Stimulated activated CD8-positive, alpha-beta memory T cell treated with anti-CD3 and anti-CD28 coated beads, Interleukin-4, amount 100 ng/mL, for 1 hour (primary cell): ENCODE results near the gene OR10AD1.
"Not testable (repeated sequence)": the region's sequence is repeated elsewhere in the genome, so short reads cannot be mapped to it uniquely, and the experiment has no call there.

Source experiments
- DNase-seq, 2 donors: peaks; one replicate each; pipeline ENCODE4 v3.0.0-alpha.2; 2020; ENCODE audit warnings: low read depth in 2 of 2, low spot score in 1 of 2

The OR10AD1 gene, protein sequence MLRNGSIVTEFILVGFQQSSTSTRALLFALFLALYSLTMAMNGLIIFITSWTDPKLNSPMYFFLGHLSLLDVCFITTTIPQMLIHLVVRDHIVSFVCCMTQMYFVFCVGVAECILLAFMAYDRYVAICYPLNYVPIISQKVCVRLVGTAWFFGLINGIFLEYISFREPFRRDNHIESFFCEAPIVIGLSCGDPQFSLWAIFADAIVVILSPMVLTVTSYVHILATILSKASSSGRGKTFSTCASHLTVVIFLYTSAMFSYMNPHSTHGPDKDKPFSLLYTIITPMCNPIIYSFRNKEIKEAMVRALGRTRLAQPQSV

DNA sequence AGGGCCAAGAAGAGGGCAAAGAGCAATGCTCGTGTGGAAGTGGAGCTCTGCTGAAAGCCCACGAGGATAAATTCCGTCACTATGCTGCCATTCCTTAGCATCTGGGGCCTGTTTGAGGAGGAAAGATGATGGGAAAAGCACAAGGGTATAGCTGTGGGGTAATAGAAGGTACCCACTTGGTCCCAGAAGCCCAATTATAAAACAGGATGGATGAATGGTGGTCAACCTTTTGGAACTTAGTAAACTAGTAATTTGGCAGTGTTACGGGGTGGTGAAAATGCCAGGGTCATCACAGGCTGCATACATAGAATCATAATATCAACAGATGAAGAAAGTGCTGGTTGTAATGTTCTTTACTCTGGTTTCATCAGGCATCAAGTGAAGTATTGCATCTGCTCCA is at the start of gene OR10AD1:
Gene OR10AD1, minus strand, starts transcription at position 101 of the 400 bp plus-strand sequence. Its CDS starts 0 bp downstream, at position 101.
- no peak for DNase-seq

DNA sequence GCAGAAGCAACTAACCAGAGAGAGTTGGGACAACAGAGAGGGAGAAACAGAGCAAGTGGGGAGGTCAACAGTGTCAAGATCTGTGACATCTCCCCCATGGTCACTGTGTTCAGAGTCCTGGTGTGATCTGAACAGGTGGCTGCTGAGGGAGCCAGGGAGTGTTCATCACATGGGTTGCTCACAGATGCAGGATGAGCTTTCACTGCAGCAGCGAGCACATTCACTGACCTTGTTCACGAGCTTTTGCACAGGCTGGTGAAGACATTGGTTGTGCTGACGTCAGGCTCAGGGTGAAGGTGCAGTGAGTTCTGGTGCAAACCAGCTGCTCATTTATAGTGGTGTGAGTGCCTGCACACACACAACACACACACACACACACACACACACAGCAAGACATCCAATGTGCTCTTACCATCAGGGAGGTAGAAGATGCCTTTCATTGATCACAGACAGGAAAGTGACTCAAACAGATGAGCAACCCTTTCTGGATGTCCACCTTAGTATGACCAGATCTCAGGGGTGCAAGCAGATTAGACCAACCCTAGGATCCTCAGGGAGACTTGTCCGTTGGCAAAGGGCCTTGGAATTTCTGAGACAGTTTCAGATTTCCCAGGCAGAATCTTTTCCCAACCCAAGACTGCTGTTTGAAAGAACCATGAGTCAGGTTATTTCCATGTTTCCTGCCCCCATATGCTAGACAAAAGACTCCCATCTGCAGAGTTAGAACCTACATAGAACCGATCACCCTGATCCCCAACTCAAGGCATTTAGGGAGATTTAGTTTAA is 44.3 kb upstream of the OR10AD1 start:
- no peak for DNase-seq

DNA sequence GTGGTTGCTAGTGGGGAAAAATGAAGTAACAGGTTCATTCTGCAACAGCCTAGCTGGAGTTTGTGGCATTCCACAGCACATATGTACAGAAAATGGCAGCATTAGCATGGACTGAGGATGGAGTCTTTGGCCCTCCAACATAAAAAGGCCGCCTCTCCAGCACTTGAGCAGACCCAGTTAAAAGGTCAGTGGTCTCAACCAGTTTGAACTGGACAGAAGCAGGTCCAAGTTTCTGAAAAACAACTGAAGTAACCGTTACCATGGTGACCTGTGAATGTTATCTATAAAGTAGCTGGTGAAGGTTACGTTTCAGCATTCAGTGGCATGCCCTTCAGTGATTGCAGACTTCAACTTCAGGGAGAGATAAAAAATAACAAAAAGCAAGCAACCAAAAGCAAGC is 34.1 kb upstream of the OR10AD1 start:
- DNase-seq, result no peak

DNA sequence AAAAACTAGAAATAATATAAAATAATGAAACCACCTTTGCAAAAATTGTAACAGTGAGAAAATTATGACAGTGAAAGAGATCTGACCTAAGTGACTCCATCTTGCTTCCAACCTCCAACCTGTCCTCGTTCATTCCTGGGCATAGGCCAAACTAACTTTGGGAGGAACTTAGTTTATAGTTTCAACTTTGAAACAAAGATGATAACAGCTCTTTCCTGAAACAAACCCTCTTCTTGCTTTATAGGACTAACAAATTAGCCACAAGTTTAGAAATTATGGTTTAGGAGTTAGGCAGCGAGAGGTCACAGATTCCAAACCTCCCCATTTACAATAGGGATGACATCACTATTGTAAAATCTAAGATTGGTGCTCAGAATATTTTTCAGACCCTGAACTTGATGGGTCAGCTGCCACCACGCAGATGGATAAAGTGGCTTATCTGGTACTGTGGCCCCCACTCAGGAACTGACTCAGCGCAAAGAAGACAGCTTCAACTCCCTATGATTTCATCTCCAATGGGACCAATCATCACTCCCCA is 32.8 kb upstream of the OR10AD1 start:
- DNase-seq, result no peak

DNA sequence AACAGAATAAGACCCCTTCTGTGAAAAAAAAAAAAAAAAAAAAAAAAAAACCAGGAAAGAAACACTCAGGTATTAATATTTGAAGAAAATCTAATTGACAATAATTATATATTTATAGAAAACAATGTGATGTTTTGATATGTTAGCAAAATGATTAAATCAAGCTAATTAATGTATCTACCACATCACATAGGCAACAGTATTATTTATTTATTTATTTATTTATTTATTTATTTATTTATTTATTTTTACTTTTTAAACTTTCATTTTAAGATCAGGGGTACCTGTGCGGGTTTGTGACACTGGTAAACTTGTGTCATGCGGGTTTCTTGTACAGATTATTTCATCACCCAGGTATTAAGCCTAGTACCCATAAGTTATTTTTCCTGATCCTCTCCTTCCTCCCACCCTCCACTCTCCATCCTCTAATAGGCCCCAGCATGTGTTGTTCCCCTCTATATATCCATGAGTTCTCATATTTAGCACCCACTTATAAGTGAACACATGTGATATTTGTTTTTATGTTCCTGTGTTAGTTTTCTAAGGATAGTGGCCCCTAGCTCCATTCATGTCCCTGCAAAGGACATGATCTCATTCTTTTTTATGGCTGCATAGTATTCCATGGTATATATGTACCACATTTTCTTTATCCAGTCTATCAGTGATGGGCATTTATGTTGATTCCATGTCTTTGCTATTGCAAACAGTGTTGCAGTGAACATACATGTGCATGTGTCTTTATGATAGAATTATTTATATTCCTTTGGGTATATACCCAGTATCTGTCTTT is 28.3 kb upstream of the OR10AD1 start:
- not testable (repeated sequence) for DNase-seq

DNA sequence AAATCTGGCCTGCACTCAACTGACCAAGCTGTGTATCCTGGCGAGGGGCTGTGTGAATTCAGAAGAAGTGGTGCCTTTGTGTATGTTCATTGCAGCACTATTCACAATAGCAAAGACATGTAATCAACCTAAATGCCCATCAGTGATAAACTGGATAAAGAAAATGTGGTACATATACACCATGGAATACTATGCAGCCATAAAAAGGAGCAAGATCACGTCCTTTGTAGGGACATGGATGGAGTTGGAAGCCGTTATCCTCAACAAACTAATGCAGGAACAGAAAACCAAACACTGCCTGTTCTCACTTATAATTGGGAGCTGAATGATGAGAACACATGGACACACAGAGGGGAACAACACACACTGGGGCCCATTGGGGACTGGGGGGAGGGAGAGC is 21.4 kb upstream of the OR10AD1 start:
- DNase-seq, result not testable (repeated sequence)

DNA sequence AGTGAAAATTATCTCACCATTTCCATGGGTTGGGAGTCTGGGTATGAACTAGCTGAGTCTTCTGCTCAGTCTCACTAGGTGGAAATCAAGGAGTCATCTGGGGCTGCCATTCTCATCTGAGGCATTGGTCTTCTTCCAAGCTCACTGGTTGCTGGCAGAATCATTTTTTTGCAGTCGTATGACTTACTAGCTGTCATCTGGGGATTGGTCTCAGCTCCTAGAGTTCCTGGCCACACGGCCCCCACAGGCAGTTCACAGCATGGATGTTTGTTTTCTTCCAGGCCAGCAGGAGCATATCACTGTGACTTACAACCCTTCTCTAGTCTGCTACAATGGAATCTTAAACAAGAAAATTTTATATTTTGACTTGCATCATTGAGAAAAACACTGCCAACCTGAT is 18.6 kb upstream of the OR10AD1 start:
- no peak for DNase-seq

DNA sequence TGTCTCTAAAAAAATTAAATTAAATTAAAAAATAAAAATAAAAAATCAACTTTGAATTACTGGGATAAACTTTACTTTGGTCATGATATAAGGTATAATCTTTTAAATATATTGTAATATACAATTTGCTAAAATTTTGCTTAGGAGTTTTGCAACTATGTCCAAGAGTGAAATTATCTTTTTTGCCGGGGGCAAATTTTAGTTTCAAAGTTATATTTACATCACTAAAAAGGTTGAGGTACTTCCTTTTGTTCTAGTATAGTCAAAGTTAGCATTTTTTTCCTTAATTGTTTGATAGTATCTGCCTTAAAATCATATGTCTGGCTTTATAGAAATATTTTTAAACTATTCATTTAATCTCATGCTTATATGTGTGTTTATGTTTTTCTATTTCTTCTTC is 17.6 kb upstream of the OR10AD1 start:
- DNase-seq, result no peak

DNA sequence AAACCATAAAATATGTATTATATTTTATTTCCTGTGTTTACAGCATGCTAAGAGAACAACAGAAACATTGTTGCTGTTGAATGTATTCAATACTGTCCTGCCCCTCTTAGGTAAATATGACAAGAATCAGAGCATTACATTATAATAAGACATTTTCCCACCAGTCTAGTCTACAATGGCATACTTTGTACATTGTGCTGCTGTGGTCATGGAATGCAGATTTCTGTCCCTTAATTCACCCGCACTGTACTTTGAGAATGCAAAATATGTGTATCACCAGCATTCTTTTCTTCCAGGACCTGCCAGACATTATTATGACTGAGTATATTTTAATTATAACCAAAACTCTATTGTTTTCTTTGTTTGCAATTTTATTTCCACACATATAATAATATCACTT is 16.5 kb upstream of the OR10AD1 start:
- no peak for DNase-seq

DNA sequence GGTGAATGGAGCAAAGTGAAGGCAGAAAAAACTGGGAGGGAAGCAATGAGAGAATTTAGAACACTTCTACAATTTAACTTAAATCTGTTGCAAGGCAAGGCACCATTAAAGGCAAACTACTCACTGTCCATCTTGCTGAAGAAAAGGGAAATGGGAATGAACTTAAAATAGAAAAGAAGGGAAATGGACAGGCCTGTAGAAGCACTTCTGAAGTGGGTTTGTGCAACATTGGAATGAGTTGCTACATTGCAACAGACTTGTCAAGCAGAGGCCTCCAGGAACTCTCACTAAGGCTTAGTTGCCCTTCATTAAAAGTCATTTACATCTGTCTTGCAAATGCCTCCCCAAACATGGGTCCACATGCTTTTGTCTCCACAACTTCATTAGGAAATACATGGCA is 13.7 kb upstream of the OR10AD1 start:
- no peak for DNase-seq

DNA sequence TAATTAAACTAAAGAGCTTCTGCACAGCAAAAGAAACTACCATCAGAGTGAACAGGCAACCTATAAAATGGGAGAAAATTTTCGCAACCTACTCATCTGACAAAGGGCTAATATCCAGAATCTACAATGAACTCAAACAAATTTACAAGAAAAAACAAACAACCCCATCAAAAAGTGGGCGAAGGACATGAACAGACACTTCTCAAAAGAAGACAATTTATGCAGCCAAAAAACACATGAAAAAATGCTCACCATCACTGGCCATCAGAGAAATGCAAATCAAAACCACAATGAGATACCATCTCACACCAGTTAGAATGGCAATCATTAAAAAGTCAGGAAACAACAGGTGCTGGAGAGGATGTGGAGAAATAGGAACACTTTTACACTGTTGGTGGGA is 6.4 kb upstream of the OR10AD1 start:
- not testable (repeated sequence) for DNase-seq

DNA sequence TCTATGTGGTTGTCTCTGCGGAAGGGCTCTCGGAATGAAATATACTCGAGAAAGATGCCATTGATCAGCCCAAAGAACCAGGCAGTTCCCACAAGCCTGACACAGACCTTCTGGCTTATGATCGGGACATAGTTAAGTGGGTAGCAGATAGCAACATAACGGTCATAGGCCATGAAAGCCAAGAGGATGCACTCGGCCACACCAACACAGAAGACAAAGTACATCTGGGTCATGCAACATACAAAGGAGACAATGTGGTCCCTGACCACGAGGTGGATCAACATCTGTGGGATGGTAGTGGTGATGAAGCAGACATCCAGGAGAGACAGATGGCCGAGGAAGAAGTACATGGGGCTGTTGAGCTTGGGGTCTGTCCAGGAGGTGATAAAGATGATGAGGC is 326 bp downstream of the OR10AD1 start:
- no peak for DNase-seq

DNA sequence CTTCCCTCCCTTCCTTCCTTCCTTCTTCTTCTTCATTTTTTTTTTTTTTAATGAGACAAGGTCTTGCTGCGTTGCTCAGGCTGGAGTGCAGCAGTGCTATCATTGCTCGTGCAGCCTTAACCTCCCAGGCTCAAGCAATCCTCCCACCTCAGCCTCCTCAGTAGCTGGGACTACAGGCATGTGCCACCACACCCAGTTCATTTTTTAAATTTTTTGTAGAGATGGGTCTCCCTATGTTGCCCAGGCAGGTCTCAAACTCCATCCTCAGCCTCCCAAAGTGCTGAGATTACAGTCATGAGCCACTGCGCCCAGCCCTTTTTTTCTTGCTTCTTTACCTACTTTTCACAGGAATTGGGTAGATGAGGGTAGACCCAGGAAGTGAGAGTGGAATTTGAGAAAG is 1.6 kb downstream of the OR10AD1 start:
- DNase-seq, result no peak

DNA sequence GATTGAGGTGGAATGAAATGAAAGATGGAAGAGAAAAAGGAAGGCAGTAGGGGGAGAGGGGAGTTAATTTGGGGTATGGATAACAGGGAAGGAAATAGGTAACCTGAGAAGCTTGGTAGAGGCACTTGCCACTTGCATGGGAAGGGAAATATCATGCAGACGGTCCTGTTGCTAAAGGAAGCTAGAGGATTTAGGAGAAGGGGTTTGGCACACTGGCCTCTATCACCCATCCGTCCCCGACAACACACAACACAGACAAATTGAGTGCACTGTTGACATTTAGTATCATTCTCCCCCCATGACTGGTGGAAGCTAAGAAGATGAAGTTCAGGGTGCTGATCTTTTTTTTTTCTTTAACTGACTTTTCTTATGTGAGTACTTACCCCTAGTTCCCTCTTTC is 2.0 kb downstream of the OR10AD1 start:
- no peak for DNase-seq

DNA sequence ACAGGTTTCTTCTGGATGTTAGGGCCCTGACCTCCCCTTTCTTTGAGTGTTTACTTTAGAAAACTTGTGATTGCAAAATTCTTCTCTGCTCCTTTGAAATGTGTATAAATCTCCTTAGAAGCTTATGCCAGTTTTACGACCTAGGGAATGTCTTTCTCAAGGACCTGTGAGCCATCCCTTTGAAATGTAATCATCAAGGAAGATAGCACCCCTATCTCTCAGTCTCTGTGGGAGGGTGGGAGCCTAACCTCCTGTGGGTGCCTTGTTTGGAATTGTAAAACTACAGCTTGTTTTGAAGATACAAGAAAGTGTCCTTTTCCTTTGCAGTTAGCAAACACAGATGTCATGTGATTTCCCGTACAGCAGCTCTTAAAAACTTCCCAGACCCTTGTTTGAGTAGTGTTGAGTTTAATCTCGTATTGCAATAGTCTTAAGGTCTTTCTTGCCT is 3.3 kb downstream of the OR10AD1 start:
- no peak for DNase-seq

DNA sequence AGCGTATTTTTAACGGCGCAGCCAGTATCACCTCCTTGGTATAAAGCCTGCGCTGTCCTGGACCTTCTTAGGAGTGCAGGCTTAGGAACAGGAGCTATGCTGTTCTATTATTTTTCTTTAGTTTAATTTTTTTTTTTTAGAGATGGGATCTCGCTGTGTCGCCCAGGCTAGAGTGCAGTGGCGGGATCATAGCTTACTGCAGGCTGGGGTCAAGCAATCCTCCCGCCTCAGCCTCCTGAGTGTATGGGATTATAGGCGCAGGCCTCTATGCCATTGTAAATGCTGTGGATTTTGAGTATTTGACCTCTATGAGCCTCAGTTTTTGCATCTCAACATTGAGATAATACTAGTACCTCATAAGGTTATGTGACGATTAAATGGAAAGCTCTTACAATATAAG is 4.1 kb downstream of the OR10AD1 start:
- no peak for DNase-seq

DNA sequence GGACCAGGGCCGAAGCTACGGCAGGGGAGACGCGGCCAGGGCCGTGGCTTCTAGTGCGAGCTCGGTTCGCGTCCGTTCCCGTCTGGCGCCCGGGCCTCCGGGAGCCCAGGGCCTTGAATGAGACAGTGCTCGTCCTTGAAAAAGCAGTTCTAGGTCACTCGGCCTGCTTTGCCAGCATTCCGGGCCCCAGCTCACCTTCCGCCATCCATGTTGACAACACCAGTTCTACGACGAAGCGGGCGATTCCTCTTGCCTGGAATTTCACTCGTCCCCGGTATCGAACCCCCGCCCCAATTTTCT is 4.5 kb downstream of the OR10AD1 start:
- no peak for DNase-seq

DNA sequence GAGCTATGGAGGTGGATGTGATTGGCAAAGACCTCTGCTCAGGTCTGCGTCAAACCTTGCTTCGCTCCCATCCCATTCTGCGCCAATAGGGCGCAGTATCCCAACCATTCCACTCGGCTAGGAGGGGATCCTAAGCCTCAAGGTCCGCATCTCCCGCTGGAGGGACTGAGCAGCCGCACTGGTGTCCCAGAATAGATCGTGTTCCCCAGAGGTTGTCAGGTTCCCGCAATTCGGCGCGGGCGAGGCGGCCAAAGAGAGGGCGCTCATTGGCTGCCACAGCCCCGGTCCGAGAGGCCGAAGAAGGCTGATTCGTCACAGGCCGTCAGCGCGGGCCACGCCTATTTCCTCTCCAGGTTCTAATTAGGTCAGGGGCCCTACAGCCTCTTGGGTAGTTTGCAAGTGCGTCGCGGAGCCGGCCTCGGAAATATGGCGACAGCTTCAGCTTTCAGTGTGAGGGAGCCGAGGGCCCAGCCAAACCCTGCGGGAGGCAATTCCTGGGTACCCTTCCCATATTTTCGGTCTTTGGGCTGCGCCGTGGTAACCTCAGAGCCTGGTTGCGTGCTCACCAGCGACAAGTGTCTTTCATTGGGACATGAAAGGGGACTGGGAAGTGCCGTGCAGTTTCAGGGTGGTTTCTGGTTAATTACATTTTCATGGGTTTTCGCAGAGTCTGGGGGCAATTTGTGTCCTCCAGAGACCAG is 5.0 kb downstream of the OR10AD1 start:
- peak; percentile 83 to 85 for DNase-seq

DNA sequence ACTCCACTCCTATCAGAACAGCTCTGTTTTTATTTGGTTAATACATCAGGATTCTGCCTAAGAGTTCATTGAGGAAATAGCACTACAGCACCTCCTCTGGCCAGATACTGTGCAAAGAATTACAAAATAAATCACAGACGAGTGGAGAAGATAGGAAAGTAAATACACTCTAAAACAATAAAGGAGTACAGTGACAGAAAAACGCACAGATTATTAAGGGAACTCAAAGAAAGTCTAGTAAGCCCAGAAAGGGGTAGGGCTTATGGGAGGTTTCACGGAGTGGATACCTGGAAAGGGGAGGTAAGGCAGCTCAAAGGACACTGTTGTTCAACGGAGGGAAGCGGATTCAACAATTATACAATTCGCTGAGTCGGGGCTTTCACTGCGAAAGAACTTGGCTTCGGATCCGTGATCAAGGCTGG is 5.5 kb downstream of the OR10AD1 start:
- no peak for DNase-seq

DNA sequence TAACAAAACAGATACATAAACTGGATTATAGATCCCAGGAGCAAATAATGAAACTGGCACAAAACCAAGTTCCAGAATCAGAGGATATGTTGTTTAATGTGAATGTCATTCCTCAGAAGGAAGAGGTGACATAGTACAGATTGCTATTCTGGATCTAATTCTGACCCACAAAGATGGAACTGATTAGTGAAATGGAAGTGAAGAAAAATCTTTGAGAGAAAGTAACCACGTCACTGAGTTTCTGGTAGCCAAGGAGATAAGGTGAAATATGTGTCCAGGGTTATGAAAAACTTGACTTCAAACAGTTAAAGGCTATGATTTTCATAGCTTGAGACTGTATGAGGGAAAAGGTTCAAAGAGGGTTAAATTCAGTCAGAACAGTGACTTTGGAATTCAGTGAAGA is 8.3 kb downstream of the OR10AD1 start:
- DNase-seq, result no peak

DNA sequence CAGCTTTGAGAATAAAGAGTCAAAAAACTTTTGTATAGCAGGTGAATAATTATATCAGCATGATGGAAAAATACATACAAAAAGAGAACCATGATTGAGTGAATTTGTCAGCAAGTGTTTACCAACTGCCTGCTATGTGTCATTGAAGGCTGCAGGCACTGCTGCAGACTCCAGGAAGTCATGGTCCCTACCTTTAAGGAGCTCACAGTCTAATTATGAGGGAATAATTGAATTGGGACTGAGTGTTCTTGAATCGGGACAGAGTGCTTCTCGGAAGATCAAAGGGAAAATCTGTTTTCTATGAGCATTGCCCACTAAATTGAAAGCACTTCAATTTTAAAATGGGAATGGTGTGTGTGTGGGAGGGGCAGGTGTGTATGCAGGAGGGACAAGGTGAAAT is 9.5 kb downstream of the OR10AD1 start:
- no peak for DNase-seq
